Left ventricle myocardium superior (tissue), 1 donor: ENCODE measurements around the gene ATXN7L3. TPM values are rescaled to one million over a fixed set of nuclear protein-coding genes. Genes with fewer than 3 reads are reported as not detected.

Experiments
- ATAC-seq: fragments of 200-7000 bp; cut with Tn5 transposase; one replicate; pipeline ENCODE4 v1.9.1; 2020; ENCODE audit warnings: mild to moderate bottlenecking, moderate library complexity
- DNase-seq: peaks from one replicate; pipeline ENCODE4 v3.0.0-alpha.2; 2020
- intact Hi-C: fragments of 100-400 bp; cut with micrococcal nuclease; formaldehyde crosslinking; loops from one replicate; pipeline ENCODE4 v1.11.0; 2022
- total RNA-seq: library from RNA; stranded (reverse); fragmentation: NEBNext Ultra II Directional; extraction: Animal tissue kit (Norgen Biotek cat#: 25700); gene quantifications from one replicate; pipeline ENCODE4 v1.2.1, GENCODE V29; 2021
- donor health status: DM: no; HTN: yes; CAD: no; lungs with severe emphysema.

The ATXN7L3 gene
- total RNA-seq, 1 donor from 2014 or later: 36.0 TPM

DNA sequence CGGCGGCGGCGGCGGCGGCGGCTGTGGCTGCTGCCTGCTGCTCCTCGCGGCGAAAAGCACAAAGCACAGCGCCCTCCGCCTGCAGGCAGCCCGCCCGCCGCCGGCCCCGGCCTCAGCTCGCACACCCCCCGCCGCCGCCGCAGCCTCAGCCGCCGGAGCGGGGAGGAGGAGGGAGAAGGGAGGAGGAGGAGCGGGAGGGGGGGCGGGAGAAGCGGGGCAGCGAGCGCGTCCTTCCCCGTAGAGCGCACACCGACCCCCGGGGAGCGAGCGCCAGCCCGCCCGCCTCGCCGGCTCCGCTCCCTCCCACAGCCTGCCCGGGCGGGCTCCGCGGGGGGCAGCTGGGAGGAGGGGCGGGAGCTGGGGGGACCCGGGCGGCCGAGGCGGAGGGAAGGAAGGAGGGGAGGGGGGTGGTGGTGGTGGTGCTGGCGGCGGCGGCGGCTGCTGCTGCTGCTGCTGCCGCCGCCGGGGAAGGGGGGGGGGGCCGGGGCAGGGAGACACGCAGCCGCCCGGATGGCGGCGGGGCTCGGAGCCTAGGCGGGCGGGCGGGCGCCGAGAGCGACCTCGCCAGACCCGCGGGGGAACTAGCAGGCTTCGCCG is 20.0 kb upstream of the ATXN7L3 start, which contains the start of gene UBTF:
Gene UBTF (minus strand): TSS at position 60 of the 597 bp plus-strand sequence. CDS start 1,446 bp downstream, outside the sequence.
- DNase-seq (peak; percentile 85), ATAC-seq (peak; percentile 20)
- intact Hi-C loops: loop anchor here (5.0 kb wide), 1 partner anchor 108 kb away; no protein-coding TSS in a partner anchor

- peak; percentile 84 for DNase-seq
- intact Hi-C loops: loop anchor here (5.0 kb wide), 1 partner anchor 108 kb away; no protein-coding TSS in a partner anchor
- peak; percentile 29 for ATAC-seq
Observed at GRCh38 chr17:44219108-44219615, 19.5 kb upstream of the ATXN7L3 start.

DNA sequence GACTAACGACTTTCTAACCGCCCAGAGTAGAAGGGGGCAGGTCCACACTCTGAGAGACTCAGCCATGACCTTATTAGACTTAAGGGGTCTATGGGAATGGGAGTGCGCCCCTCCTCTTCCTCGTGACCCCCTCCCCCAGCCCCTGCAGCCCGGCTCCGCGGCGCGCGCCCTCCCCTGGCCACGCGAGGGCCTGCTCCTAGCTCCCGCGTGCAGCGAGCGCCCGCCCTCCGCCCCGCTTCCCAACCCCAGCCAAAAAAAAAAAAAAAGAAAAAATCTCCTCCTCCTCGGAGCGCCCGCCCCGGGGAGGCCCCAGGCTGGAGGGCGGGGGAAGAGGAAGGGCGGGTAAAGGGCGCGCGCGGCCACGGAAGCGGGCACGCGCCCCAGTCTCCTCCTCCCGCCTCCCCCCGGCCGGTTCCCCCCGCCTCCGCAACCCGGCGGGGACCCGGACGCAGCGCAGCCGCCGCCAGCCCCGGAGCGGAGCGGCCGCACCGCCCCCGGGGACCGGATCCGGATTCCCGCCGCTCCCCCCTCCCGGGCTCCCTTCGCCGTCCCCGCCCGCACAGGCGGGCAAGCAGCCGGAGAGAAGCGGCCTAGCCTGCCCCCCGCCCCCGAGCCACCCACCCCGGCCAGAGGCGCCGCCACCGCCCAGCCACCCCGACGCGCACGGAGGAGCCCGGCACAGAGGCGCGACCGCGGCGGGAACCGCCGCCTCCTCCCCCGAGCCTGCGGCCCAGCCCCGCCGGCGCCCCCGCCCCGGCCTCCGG is 18.8 kb upstream of the ATXN7L3 start:
- DNase-seq: peak; percentile 94
- peak; percentile 66 for ATAC-seq
- intact Hi-C loops: loop anchor here (5.0 kb wide), 1 partner anchor 109 kb away; no protein-coding TSS in a partner anchor

GRCh38 chr17:44217738-44218343 is 18.2 kb upstream of the ATXN7L3 start:
- ATAC-seq (no peak), DNase-seq (no peak)
- intact Hi-C loops: loop anchor here (5.0 kb wide), 1 partner anchor 109 kb away; no protein-coding TSS in a partner anchor

DNA sequence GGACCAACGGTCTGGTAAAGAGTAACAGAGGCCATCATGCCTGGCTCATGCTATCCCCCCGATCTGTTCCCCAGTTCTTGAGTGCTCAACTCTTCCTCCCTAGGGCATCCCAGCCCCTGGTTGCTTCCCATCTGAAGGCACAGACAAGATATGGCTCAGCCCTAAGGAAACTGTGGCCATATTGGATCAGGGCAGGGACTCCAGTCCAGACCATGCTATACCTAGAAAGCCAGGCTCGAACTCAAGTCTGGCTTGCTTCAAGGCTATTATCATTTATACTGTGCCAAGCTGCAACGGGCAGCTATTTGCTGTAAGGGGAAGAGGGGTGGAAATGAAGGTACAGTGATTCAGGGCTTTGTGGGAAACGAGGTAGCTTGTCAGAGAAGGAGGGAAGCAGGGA is 17.0 kb upstream of the ATXN7L3 start:
- intact Hi-C loops: loop anchor here (5.0 kb wide), 1 partner anchor 111 kb away; no protein-coding TSS in a partner anchor
- ATAC-seq (no peak), DNase-seq (no peak)

- intact Hi-C loops: loop anchor here (5.0 kb wide), 1 partner anchor 111 kb away; no protein-coding TSS in a partner anchor
- ATAC-seq (no peak), DNase-seq (no peak)
Observed at GRCh38 chr17:44216173-44216572, 16.5 kb upstream of the ATXN7L3 start.

DNA sequence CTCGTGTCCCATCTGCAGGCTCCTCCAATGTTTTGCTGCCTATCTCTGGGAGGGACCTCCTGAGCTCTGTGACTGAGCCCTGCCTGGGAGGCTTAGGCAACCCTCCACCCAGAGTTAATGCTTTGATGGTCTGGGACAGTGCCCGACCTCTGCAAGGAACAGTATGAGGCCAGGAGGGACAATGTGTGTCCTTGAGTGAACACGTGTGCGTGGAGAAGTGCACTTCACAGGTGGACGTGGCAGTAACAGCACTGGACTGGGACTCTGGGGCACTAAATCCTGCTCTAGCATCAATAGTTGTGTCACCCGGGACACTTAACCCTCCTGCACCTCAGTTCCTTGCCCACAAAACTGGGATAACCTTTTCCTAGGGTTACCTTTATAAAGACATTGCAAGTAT is 15.2 kb upstream of the ATXN7L3 start:
- DNase-seq: no peak
- no peak for ATAC-seq

GRCh38 chr17:44214230-44214494 is 14.5 kb upstream of the ATXN7L3 start:
- ATAC-seq (no peak), DNase-seq (no peak)
- intact Hi-C loops: no loop called here

More for the DNA sequence above, 15.2 kb upstream of the ATXN7L3 start:
- intact Hi-C loops: loop anchor here (5.0 kb wide), 1 partner anchor 112 kb away; no protein-coding TSS in a partner anchor

DNA sequence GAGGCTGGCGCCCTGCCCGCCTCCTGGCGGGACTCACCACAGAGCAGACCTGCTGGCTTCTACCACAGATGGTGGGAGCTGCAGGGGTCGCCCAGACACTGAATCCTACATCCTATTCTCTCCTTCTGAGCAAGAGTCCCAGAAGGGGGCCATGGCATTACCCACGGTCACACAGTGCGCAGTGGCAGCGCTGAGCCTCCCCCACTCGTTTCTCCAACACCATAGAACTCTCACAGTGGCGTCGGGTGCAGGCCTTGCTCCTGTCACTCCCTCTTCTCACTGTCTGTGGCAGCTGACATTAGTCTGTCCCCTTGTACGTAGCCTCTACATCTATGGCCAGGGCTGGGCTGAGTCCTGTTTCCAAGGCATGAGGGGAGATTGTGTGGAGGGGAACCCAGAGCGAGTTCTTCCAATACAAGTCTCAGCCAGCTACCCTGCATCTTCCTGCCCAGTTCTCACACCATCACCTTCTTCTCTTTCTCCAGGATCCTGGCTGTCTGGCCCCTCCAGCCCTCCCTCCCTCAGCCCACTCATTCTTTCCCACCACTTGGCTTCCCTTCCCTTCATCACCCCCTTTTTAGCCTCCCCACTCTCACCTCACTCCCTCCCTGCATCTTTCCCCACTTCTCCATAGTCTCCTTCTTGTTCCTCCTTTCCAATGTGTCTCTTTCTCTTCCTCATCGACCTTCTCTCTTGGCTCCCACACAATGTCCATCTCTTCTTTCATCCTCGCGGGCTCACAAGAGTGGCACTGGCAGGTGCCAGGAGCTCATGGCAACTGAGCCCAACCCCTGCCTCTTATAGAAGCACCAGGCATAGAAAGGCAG is 13.9 kb upstream of the ATXN7L3 start:
- intact Hi-C loops: no loop called here
- ATAC-seq: no peak
- DNase-seq: no peak

DNA sequence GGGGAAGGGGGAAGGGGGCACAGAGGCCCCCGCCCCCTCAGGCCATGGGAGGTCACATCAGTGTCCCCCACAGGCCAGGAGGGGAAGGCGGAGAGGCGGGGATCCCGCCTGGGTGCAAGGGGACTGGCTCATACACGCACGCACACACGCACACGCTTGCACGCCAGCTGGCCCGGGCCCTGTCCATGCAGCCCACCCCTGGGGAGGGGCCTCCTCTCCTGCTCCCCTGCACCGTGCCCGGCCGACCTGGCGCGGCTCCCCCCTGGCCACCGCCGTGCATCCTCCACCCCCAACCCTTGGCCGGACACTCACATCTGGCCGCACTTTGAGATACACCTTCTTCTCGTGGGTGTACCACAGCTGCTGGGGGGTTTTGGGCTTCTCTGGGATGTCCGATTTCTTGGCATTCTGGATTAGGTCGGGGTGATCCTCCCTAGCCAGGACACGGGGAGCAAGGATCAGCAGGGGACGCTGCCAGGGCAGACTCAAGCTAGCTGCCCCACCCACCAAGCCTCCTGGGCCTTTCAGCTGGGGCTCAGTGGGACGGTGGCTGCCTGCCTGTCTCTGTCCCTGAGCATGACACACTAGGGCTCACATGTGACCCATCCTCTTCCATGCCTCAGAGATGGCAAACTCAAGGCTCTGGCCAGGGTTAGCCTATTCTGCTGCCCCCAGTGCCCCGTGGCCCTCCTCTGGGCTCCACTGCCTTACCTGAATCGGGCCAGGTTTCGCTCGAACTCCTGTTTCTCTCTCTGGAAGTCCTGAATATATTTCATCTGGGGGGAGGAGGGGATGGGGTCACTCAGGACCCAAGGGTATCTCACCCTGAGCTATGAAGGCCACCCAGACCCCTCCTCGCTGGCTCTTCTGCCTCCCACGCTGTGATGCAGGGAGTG is 13.1 kb upstream of the ATXN7L3 start:
- DNase-seq: no peak
- ATAC-seq: no peak
- intact Hi-C loops: no loop called here

GRCh38 chr17:44211281-44212265 is 11.9 kb upstream of the ATXN7L3 start:
- intact Hi-C loops: no loop called here
- DNase-seq: no peak
- ATAC-seq: no peak

DNA sequence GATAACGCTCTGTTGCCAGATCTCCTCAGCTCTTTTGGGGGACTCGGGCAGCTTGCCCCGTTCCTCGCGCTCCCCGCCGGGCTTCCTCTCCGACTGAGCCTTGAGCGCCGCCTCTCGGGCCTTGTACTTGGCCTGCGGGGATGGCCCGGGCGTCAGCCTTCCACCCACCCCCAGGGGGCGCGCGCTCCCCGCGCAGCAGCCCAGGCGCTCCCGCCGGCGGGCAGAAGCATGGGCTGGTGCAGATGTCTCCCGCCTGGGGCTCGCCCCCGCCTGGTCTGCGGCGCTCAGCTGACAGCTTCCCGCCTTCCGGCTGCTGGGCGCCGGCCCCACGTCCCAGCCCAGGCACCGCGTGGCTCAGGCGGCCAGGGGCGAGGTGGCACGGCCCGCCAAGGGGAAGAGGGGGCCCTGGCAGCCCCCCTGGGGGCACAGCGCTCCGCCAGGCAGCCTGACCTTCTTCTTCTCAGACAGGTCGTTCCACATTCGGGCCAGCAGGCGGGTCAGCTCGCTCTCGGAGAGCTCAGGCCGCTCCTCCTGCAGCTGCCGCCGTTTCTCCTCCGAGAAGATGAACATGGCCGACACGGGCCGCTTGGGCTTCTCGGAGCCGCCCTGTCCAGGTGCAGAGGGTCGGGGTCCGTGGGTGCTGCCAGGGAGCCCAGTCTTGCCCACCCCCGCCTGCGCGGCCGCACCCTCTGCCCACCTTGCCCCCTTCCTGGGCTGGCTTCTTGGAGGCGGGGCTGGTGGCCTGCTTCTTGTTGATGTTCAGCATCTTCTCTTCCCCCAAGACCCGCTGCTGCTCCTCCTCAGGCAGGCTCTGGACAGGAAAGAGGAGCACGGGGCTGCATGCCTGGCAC is 10.9 kb upstream of the ATXN7L3 start:
- peak; percentile 93 for ATAC-seq

GRCh38 chr17:44209786-44210341 is 10.2 kb upstream of the ATXN7L3 start:
- intact Hi-C loops: no loop called here
- ATAC-seq (no peak), DNase-seq (no peak)

More for the DNA sequence above, 10.9 kb upstream of the ATXN7L3 start:
- peak; percentile 94 for DNase-seq
- intact Hi-C loops: no loop called here

- no peak for ATAC-seq
- intact Hi-C loops: no loop called here
- DNase-seq: no peak
Observed at GRCh38 chr17:44207743-44208142, 8.1 kb upstream of the ATXN7L3 start.

GRCh38 chr17:44207319-44207718 is 7.6 kb upstream of the ATXN7L3 start:
- ATAC-seq: no peak
- intact Hi-C loops: no loop called here
- DNase-seq: no peak

DNA sequence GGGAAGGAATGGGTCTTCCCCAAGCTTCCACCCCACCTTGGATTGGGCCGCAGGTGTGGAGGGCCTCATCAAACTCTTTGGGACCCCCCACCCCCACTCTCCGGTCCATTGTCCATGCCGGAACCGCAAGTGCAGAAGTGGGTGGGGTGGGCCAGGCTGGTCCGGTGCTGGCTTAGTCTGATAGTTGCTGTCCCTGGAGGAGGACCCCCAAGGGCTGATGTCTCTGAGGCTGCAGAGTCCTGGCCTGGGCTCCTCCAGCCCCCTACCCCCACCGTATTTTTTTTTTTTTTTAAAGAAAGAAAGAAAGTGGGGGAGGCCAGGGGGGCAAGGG is 7.1 kb upstream of the ATXN7L3 start:
- intact Hi-C loops: no loop called here
- ATAC-seq (no peak), DNase-seq (no peak)
